Chondrocyte (in vitro differentiated cells): ENCODE results near the gene IRF2BP1. TPM values are rescaled to one million over a fixed set of nuclear protein-coding genes. Genes with fewer than 3 reads are reported as not detected.

Source experiments
- DNase-seq: peaks from one replicate; pipeline ENCODE4 v3.0.0; 2021; ENCODE audit warnings: mixed read lengths, low spot score
- H3K27ac Mint-ChIP-seq: one replicate; pipeline ENCODE4 v1.8.0; 2021; ENCODE audit warnings: mild to moderate bottlenecking, moderate library complexity, mixed read lengths; ENCODE audit not compliant: unreplicated experiment
- H3K27me3 Mint-ChIP-seq: 2 replicates; pipeline ENCODE4 v1.8.0; 2021; ENCODE audit warnings: low read depth, mixed read lengths
- H3K36me3 Mint-ChIP-seq: 2 replicates; pipeline ENCODE4 v1.8.0; 2021; ENCODE audit warnings: low read depth, mixed read lengths
- H3K4me1 Mint-ChIP-seq: 2 replicates; pipeline ENCODE4 v1.8.0; 2021; ENCODE audit warnings: low read depth, mild to moderate bottlenecking, mixed read lengths
- H3K4me3 Mint-ChIP-seq: one replicate; pipeline ENCODE4 v1.8.0; 2021; ENCODE audit warnings: mild to moderate bottlenecking, moderate library complexity, mixed read lengths; ENCODE audit not compliant: unreplicated experiment
- H3K9me3 Mint-ChIP-seq: 2 replicates; pipeline ENCODE4 v1.8.0; 2021; ENCODE audit warnings: low read depth, mixed read lengths
- CTCF ChIP-seq: fragments of 200-600 bp; sonication (generic); IDR thresholded peaks from 2 replicates; pipeline ENCODE4 v1.5.0; 2021; ENCODE audit warnings: antibody characterized with exemption, mild to moderate bottlenecking, moderate library complexity
- total RNA-seq: library from RNA; stranded (reverse); gene quantifications from 3 replicates; pipeline ENCODE4 v1.2.1, GENCODE V29; 2021

The IRF2BP1 gene
- total RNA-seq, 1 donor from 2014 or later: 30.5 TPM

- no peak for DNase-seq
- Mint-ChIP-seq H3K27ac (no peak overlapping the region), H3K27me3 (peaks cover 24% of the 10 kb centered on the region), H3K4me3 (no peak overlapping the region), H3K4me1 (no peaks in the 10 kb centered on the region), H3K9me3 (no peaks in the 10 kb centered on the region), H3K36me3 (no peaks in the 10 kb centered on the region)
- TF ChIP-seq CTCF: no peak
Observed at GRCh38 chr19:45919678-45920077, 33.7 kb upstream of the IRF2BP1 start.

GRCh38 chr19:45918721-45919120 lies 32.8 kb upstream of the IRF2BP1 start:
- no peak for TF ChIP-seq CTCF
- Mint-ChIP-seq H3K27me3 (peaks cover 24% of the 10 kb centered on the region), H3K36me3 (no peaks in the 10 kb centered on the region), H3K4me3 (no peak overlapping the region), H3K27ac (no peak overlapping the region), H3K4me1 (no peaks in the 10 kb centered on the region), H3K9me3 (no peaks in the 10 kb centered on the region)
- no peak for DNase-seq

- Mint-ChIP-seq H3K36me3 (no peaks in the 10 kb centered on the region), H3K27me3 (peaks cover 29% of the 10 kb centered on the region), H3K9me3 (no peaks in the 10 kb centered on the region), H3K27ac (no peak overlapping the region), H3K4me3 (no peak overlapping the region), H3K4me1 (no peaks in the 10 kb centered on the region)
- no peak for DNase-seq
- TF ChIP-seq CTCF: no peak
Observed at GRCh38 chr19:45917421-45918091, 31.6 kb upstream of the IRF2BP1 start.

- Mint-ChIP-seq H3K4me3 (no peak within 1 kb of the TSS), H3K9me3 (no peaks in the 10 kb centered on the region), H3K27ac (no peak within 1 kb of the TSS), H3K27me3 (peaks cover 25% of the 10 kb centered on the region), H3K4me1 (no peaks in the 10 kb centered on the region), H3K36me3 (no peaks in the 10 kb centered on the region)
- no peak for DNase-seq
- no peak for TF ChIP-seq CTCF
Observed at GRCh38 chr19:45913874-45914830, 28.2 kb upstream of the IRF2BP1 start, which contains the start of gene NANOS2. Gene NANOS2 (minus strand): TSS chr19:45914778. CDS start chr19:45914693, 85 bp downstream.

GRCh38 chr19:45911291-45911690 lies 25.4 kb upstream of the IRF2BP1 start:
- no peaks in the 10 kb centered on the region for H3K9me3 Mint-ChIP-seq
- TF ChIP-seq CTCF: no peak
- H3K4me3 Mint-ChIP-seq: no peak overlapping the region
- H3K27me3 Mint-ChIP-seq: peaks cover 16% of the 10 kb centered on the region
- H3K27ac Mint-ChIP-seq: no peak overlapping the region
- no peaks in the 10 kb centered on the region for H3K4me1 Mint-ChIP-seq
- no peak for DNase-seq
- H3K36me3 Mint-ChIP-seq: no peaks in the 10 kb centered on the region
